GM19467 (cell line): Measurements from ENCODE around the gene MIA2.
"Not testable (repeated sequence)": the region's sequence is repeated elsewhere in the genome, so short reads cannot be mapped to it uniquely, and the experiment has no call there.

Experiments
- ATAC-seq: cut with Tn5 transposase; IDR thresholded peaks from one replicate; pipeline ENCODE4 v1.9.1; 2021; ENCODE audit warnings: mild to moderate bottlenecking, moderate library complexity; ENCODE audit not compliant: unreplicated experiment

MIA2 gene

DNA sequence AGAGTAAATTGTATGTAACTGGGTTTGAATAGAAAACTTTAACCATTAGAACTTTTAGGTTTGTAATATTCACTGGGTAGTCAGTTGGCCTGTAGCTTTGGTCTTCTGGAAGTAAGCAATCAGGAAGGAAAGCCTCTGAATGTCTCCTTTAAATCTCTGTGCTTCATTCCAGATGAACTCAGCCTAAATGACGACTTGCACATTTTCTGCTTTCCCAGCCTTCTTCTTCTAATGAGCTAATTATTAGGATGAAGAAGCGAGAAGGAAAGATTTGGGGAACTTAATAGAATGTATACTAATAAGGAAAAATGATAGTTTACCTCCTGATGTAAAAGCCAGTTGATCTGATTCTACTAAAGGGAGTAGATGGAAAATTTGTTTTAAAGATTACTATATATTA lies 90.4 kb downstream of the MIA2 start:
- ATAC-seq: no peak

DNA sequence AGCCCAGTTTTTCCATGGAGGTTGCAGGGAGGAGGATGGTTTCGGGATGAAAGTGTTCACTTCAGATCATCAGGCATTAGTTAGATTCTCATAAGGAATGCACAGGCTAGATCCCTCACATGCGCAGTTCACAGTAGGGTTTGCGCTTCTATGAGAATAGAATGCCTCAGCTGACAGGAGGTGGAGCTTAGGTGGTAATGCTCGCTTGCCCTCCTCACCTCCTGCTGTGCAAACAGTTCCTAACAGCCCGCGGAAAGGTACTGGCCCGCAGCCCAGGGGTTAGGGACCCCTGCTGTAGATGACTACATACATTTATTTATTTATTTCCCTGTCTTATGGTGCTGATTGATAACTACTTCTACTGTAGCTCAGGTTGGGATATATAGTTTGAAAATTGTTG lies 105.3 kb downstream of the MIA2 start:
- no peak for ATAC-seq

DNA sequence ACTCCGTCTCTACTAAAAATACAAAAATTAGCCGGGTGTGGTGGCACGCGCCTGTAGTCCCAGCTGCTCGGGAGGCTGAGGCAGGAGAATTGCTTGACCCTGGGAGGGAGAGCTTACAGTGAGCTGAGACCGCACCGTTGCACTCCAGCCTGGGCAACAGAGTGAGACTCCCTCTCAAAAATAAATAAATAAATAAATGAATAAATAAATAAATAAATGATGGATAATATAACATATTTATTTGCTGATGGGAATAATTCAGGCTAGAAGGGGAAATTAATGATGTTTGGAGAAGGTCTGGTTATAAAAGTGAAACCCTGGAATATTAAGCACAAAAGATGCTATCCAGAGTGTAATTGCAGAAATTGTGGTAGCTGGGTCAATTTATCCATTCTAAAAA lies 107.4 kb downstream of the MIA2 start:
- not testable (repeated sequence) for ATAC-seq

- ATAC-seq: no peak
Observed at GRCh38 chr14:39342768-39343167, 109.1 kb downstream of the MIA2 start.

GRCh38 chr14:39343614-39344013 lies 109.9 kb downstream of the MIA2 start:
- ATAC-seq: no peak

DNA sequence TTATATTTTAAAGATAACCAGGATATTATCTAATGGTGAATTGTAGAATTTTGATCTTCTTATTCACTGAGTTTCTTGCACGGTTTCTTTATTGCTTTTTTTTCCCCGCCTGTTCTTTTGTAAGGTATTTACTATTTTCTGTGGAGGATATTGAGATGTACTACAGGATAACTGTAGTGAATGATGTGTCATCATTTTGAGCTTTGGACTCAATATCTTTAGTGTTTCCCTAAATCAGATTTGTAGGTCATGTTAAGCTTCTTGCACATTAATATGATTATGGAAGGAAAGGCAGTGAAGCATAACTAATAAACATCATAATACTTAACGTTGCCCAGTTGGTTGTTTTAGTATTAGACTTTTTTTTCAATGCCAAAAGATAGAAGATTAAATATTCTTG lies 117.2 kb downstream of the MIA2 start:
- ATAC-seq: no peak

- ATAC-seq: no peak
Observed at GRCh38 chr14:39351708-39352107, 118.0 kb downstream of the MIA2 start.

- ATAC-seq: not testable (repeated sequence)
Observed at GRCh38 chr14:39359069-39359468, 125.4 kb downstream of the MIA2 start.

DNA sequence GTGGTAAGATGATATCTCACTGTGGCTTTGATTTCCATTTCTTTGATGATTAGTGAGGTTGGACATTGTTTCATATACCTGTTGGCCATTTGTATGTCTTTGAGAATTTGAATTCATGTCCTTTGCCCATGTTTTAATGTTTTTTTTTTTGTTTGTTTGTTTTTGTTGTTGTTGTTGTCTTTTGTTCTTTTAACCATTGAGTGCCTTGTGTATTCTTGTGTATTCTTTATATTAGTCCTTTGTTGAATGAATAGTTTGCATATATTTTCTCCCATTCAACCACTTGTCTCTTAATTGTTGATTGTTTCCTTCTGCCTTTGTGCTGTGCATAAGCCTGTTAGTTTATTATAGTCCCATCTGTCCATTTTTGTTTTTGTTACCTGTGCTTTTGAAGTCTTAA lies 126.6 kb downstream of the MIA2 start:
- no peak for ATAC-seq

- not testable (repeated sequence) for ATAC-seq
Observed at GRCh38 chr14:39361556-39361955, 127.8 kb downstream of the MIA2 start.

- no peak for ATAC-seq
Observed at GRCh38 chr14:39364509-39364908, 130.8 kb downstream of the MIA2 start.

- ATAC-seq: no peak
Observed at GRCh38 chr14:39365354-39365753, 131.6 kb downstream of the MIA2 start.

GRCh38 chr14:39366460-39367386 lies 133.0 kb downstream of the MIA2 start:
- ATAC-seq: no peak

- no peak for ATAC-seq
Observed at GRCh38 chr14:39367387-39367751, 133.7 kb downstream of the MIA2 start.

- no peak for ATAC-seq
Observed at GRCh38 chr14:39368261-39368959, 134.7 kb downstream of the MIA2 start.

- no peak for ATAC-seq
Observed at GRCh38 chr14:39369029-39369428, 135.3 kb downstream of the MIA2 start.

DNA sequence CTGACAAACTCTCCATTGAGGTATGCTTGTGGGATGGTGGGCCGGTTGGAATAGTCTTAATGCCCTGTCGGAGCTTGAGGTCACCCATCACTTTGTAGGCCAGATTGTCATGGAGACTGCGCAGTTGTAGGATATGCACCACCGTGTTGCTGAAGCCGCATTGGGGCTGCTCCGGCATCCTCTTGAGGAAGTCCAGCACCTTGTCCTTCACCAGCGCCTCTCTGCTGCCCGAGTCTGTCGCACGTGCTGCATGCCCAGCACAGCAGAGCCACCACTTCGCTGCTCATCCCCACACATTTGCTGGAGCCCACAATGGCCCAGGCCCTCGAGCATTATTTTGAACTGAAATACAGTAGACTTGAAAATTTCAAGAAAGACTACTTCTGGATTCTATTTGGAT lies 136.7 kb downstream of the MIA2 start:
- ATAC-seq: no peak

DNA sequence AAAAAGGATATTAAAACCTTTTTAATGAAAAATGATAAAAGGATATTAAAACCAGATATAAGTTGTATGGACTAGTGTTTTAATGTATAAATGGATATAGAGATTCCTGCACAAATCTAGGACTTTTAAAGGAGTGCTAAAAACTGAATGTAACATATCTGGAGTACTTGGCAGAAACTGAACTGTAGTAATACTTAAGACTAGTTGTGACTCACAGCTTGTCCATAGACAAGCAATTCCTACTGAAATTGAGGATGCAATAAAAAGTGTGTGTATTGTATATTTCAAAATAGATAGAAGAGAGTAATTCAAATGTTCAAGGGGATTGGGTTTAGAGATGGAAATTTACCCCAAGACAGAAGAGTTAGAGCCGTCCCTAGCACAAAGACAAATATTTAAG lies 138.9 kb downstream of the MIA2 start:
- no peak for ATAC-seq

GRCh38 chr14:39374851-39375250 lies 141.1 kb downstream of the MIA2 start:
- no peak for ATAC-seq

DNA sequence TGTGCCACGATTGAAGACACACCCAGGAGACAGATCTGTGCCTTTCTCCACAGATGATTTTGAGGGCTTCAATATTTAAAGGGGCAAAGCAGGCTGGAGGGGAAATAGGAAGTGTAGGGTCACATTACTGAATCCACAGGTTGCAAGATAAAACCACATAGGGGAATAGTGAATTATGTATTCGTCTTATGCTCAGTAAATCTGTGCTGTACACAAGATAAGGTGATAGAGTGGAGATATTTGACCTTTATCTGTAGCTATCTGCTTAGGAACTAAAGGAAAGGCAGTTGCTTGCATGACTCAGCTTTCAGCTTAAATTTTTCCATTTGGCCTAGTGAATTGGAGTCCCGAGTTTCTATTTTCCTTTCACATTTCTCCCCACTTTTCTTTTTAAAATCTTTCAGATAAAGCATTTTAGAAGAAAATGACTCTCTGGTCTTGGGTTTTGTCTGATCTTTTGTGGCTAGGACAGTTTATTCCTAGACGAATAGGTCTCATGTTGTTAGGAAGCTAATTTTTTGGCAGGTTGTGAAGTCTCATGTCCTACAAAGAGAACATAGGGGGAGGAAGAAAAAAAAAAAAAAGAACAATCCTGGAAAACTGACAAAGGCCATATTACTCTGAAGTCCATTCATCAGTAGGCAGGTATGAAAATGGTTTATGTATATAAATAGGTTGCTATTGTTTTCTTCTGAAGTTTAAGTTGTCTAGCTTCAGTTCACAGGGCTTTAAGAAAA lies 143.1 kb downstream of the MIA2 start:
- ATAC-seq: no peak

DNA sequence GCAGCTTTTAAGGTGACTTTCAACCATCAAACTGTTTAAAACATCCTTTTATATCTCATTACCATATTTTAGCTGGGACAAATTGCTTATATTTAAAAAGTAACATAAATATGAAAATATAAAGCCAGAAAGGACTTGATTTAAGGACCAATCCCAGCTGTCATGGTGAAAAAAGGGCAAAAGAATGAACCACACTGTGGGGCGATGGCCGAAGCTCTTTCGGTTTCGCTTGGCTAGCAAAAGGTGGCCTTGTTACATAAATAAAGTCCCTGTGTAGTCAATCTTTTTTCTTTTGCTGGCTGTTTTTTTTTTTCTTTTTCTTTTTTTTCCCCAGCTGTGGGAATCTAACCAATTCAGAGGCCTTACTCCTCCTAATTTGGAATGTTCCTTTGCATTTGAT lies 147.7 kb downstream of the MIA2 start:
- no peak for ATAC-seq

GRCh38 chr14:39382463-39382862 lies 148.7 kb downstream of the MIA2 start:
- ATAC-seq: no peak
